OCI-LY7 (cell line): ENCODE measurements around the gene CNTNAP1.

Source experiments
- CTCF ChIP-seq: fragments of 200-600 bp; sonication (generic); conservative IDR thresholded peaks from 2 replicates; pipeline ENCODE4 v1.5.1; 2014; ENCODE audit warnings: mild to moderate bottlenecking, antibody characterized with exemption, low read length, moderate library complexity, mixed read lengths
- EZH2phosphoT487 ChIP-seq: fragments of 200-600 bp; sonication (generic); IDR thresholded peaks from 2 replicates; pipeline ENCODE4 v1.6.1; 2018; ENCODE audit warnings: low read depth, borderline replicate concordance, mild to moderate bottlenecking, mixed run types, antibody characterized with exemption, low read length, moderate library complexity, mixed read lengths

DNA sequence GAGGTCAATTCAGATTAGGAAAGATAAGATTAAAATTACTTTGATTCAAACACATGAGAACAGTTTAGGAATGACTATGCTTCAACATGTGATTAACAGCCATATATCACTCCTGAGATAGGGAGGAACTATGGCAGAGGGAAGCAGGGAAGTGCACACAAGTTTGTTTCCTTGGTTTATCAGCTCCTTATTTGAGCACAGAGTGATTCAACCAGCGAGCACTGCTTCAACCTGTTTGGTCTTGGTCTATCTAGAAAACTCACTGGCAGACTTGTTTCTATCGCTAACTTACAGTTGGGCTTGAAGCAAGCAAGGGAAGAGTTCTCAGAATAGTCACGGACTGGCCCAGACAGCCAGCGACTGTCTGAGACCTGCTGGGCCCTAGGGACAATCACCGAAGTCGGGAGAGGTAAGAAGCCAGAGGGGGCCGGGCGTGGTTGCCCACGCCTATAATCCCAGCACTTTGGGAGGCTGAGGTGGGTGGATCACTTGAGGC is 49.3 kb upstream of the CNTNAP1 start:
- TF ChIP-seq EZH2phosphoT487 (no peak), CTCF (no peak)
